ENCODE data around the gene HRAS. TPM values are rescaled to one million over a fixed set of nuclear protein-coding genes. Genes with fewer than 3 reads are reported as not detected.

HRAS gene
- total RNA-seq, 1 donor from 2014 or later, result 76.6 TPM

Other genes with a start within 250 kb of the HRAS start
- gene PGGHG, start 246.4 kb downstream of the HRAS start, total RNA-seq, result 164 and 167 TPM in 2 replicates
- not detected in 2 replicates for gene IFITM5, start 236.1 kb downstream of the HRAS start, total RNA-seq
- gene IFITM2, start 227.8 kb downstream of the HRAS start, total RNA-seq, result 494 and 521 TPM in 2 replicates
- gene IFITM1, start 221.5 kb downstream of the HRAS start, total RNA-seq, result 208 and 214 TPM in 2 replicates
- gene IFITM3, start 214.7 kb downstream of the HRAS start, total RNA-seq, result 3.6 and 4.6 TPM in 2 replicates
- gene B4GALNT4, start 166.1 kb downstream of the HRAS start, total RNA-seq, result 3.8 and 5.1 TPM in 2 replicates
- not detected in 2 replicates for gene PKP3, start 141.4 kb downstream of the HRAS start, total RNA-seq
- 38.3 and 43.9 TPM in 2 replicates for gene SIGIRR, start 120.6 kb downstream of the HRAS start, total RNA-seq
- 33.1 and 33.8 TPM in 2 replicates for gene ANO9, start 93.6 kb downstream of the HRAS start, total RNA-seq
- gene PTDSS2, start 85.3 kb downstream of the HRAS start, total RNA-seq, result 31.0 and 33.9 TPM in 2 replicates
- gene RNH1, start 28.3 kb downstream of the HRAS start, total RNA-seq, result 123 and 126 TPM in 2 replicates
- 1.8 and 2.2 TPM in 2 replicates for gene LRRC56, start 2.0 kb upstream of the HRAS start, total RNA-seq
- 0.47 and 0.64 TPM in 2 replicates for gene LMNTD2, start 25.2 kb upstream of the HRAS start, total RNA-seq
- gene RASSF7, start 25.4 kb upstream of the HRAS start, total RNA-seq, result 15.9 and 19.8 TPM in 2 replicates
- gene PHRF1, start 40.9 kb upstream of the HRAS start, total RNA-seq, result 58.6 and 59.8 TPM in 2 replicates
- 56.6 and 63.1 TPM in 2 replicates for gene IRF7, start 80.4 kb upstream of the HRAS start, total RNA-seq
- not detected in 2 replicates for gene CDHR5, start 89.4 kb upstream of the HRAS start, total RNA-seq
- not detected in 2 replicates for gene SCT, start 91.6 kb upstream of the HRAS start, total RNA-seq
- gene DRD4, start 101.7 kb upstream of the HRAS start, total RNA-seq, result 0.34 and 0.47 TPM in 2 replicates
- 72.2 and 72.7 TPM in 2 replicates for gene DEAF1, start 159.6 kb upstream of the HRAS start, total RNA-seq
- gene TMEM80, start 160.2 kb upstream of the HRAS start, total RNA-seq, result 14.2 and 14.7 TPM in 2 replicates
- 16.8 and 20.2 TPM in 2 replicates for gene EPS8L2, start 170.7 kb upstream of the HRAS start, total RNA-seq
- gene TALDO1, start 211.9 kb upstream of the HRAS start, total RNA-seq, result 269 and 283 TPM in 2 replicates
- gene GATD1, start 241.9 kb upstream of the HRAS start, total RNA-seq, result 70.4 and 81.7 TPM in 2 replicates

All from activated T-helper 1 cell treated with anti-CD3 and anti-CD28 coated beads, Interleukin-12 subunit alpha, Interleukin-12 subunit beta, Interleukin-2, Interleukin-4 antibody, amounts not matched to agents 30 ng/mL and 10 ng/mL and 1 ng/mL, durations not matched to agents 14 hours and 24 hours and 36 hours (primary cell).